H9 (cell line): ENCODE data around the gene PARM1. TPM values are rescaled to one million over a fixed set of nuclear protein-coding genes. Genes with fewer than 3 reads are reported as not detected.

Experiments used
- DNase-seq: peaks from one replicate; pipeline ENCODE4 v3.0.0-alpha.2; 2017
- H2AFZ ChIP-seq: one replicate; pipeline ENCODE4 v1.6.1; 2013; ENCODE audit warnings: mild to moderate bottlenecking, low read length, control low read depth, moderate library complexity
- H2AK5ac ChIP-seq: 2 replicates; pipeline ENCODE4 v1.6.1; 2013; ENCODE audit warnings: low read length, control low read depth, mixed read lengths; ENCODE audit not compliant: insufficient read length
- H2BK120ac ChIP-seq: one replicate; pipeline ENCODE4 v1.6.1; 2013; ENCODE audit warnings: low read depth, mild to moderate bottlenecking, low read length, control low read depth, inconsistent platforms; ENCODE audit not compliant: poor library complexity, severe bottlenecking
- H2BK12ac ChIP-seq: 2 replicates; pipeline ENCODE4 v1.6.1; 2013; ENCODE audit warnings: low read length, control low read depth, mixed read lengths, low read depth; ENCODE audit not compliant: insufficient read length
- H2BK15ac ChIP-seq: 2 replicates; pipeline ENCODE4 v1.6.1; 2013; ENCODE audit warnings: low read depth, low read length, control low read depth
- H2BK20ac ChIP-seq: one replicate; pipeline ENCODE4 v1.6.1; 2013; ENCODE audit warnings: low read depth, mild to moderate bottlenecking, low read length, control low read depth, inconsistent platforms; ENCODE audit not compliant: poor library complexity, severe bottlenecking
- H2BK5ac ChIP-seq: 2 replicates; pipeline ENCODE4 v1.6.1; 2013; ENCODE audit warnings: low read length, control low read depth, mixed read lengths; ENCODE audit not compliant: insufficient read length
- H3K14ac ChIP-seq: 2 replicates; pipeline ENCODE4 v1.6.1; 2013; ENCODE audit warnings: low read length, control low read depth; ENCODE audit not compliant: insufficient read depth
- H3K18ac ChIP-seq: 2 replicates; pipeline ENCODE4 v1.6.1; 2013; ENCODE audit warnings: low read depth, mild to moderate bottlenecking, mixed read lengths, low read length, control low read depth; ENCODE audit not compliant: insufficient read length
- H3K23ac ChIP-seq: 2 replicates; pipeline ENCODE4 v1.6.1; 2013; ENCODE audit warnings: low read length, control low read depth, mixed read lengths, low read depth; ENCODE audit not compliant: insufficient read length
- H3K23me2 ChIP-seq: 2 replicates; pipeline ENCODE4 v1.6.1; 2013; ENCODE audit warnings: low read depth, mild to moderate bottlenecking, mixed read lengths, low read length, control low read depth; ENCODE audit not compliant: insufficient read length, poor library complexity, severe bottlenecking
- H3K27ac ChIP-seq: 2 replicates; pipeline ENCODE4 v1.5.1; 2013; ENCODE audit warnings: low read length, control low read depth, mixed read lengths, low read depth; ENCODE audit not compliant: insufficient read length
- H3K27me3 ChIP-seq: 2 replicates; pipeline ENCODE4 v1.6.1; 2013; ENCODE audit warnings: low read length, control low read depth, inconsistent platforms; ENCODE audit not compliant: insufficient read depth
- H3K4ac ChIP-seq: 2 replicates; pipeline ENCODE4 v1.6.1; 2013; ENCODE audit warnings: low read depth, mild to moderate bottlenecking, control low read depth, inconsistent platforms, low read length, moderate library complexity
- H3K4me1 ChIP-seq: 2 replicates; pipeline ENCODE4 v1.6.1; 2013; ENCODE audit warnings: low read length, control low read depth, inconsistent platforms; ENCODE audit not compliant: insufficient read depth
- H3K4me2 ChIP-seq: 2 replicates; pipeline ENCODE4 v1.6.1; 2013; ENCODE audit warnings: low read length, control low read depth, mixed read lengths; ENCODE audit not compliant: insufficient read length, insufficient read depth
- H3K56ac ChIP-seq: 2 replicates; pipeline ENCODE4 v1.6.1; 2013; ENCODE audit warnings: low read depth, mild to moderate bottlenecking, mixed read lengths, low read length, control low read depth; ENCODE audit not compliant: insufficient read length
- H3K79me1 ChIP-seq: 2 replicates; pipeline ENCODE4 v1.6.1; 2013; ENCODE audit warnings: low read depth, mild to moderate bottlenecking, moderate library complexity, low read length, control low read depth, inconsistent platforms; ENCODE audit not compliant: insufficient read depth, poor library complexity, severe bottlenecking
- H3K79me2 ChIP-seq: 2 replicates; pipeline ENCODE4 v1.6.1; 2013; ENCODE audit warnings: low read length, control low read depth, inconsistent platforms; ENCODE audit not compliant: insufficient read depth
- H3K9ac ChIP-seq: 2 replicates; pipeline ENCODE4 v1.6.1; 2013; ENCODE audit warnings: low read length, control low read depth, mixed read lengths; ENCODE audit not compliant: insufficient read length; ENCODE audit errors: extremely low read depth
- H3K9me3 ChIP-seq: one replicate; pipeline ENCODE4 v1.6.1; 2013; ENCODE audit warnings: low read depth, low read length, inconsistent platforms; ENCODE audit not compliant: control insufficient read depth
- H3T11ph ChIP-seq: one replicate; pipeline ENCODE4 v1.6.1; 2013; ENCODE audit warnings: mild to moderate bottlenecking, low read length, control low read depth, inconsistent platforms
- H4K20me1 ChIP-seq: one replicate; pipeline ENCODE4 v1.6.1; 2013; ENCODE audit not compliant: control insufficient read depth, insufficient read length, insufficient read depth
- H4K5ac ChIP-seq: 2 replicates; pipeline ENCODE4 v1.6.1; 2013; ENCODE audit warnings: low read depth, mild to moderate bottlenecking, mixed read lengths, low read length, control low read depth; ENCODE audit not compliant: insufficient read length
- H4K8ac ChIP-seq: replicated peaks from 2 replicates; pipeline ENCODE4 v1.6.1; 2013; ENCODE audit warnings: low read length, control low read depth, mixed read lengths, low read depth; ENCODE audit not compliant: insufficient read length
- H4K91ac ChIP-seq: 2 replicates; pipeline ENCODE4 v1.6.1; 2013; ENCODE audit warnings: low read depth, mild to moderate bottlenecking, moderate library complexity, mixed read lengths, low read length, control low read depth; ENCODE audit not compliant: insufficient read length
- H3K27ac Mint-ChIP-seq, 3 experiments: 2 replicates in 2 of 3; 3 replicates in 1 of 3; pipeline ENCODE4 v1.8.0; 2020 to 2021; ENCODE audit warnings: mixed read lengths in 3 of 3, mild to moderate bottlenecking in 1 of 3, moderate library complexity in 1 of 3
- H3K27me3 Mint-ChIP-seq: 2 replicates; pipeline ENCODE4 v1.8.0; 2021; ENCODE audit warnings: low read depth, mild to moderate bottlenecking, moderate library complexity, mixed read lengths
- H3K36me3 Mint-ChIP-seq, 3 experiments: 2 replicates in 2 of 3; 3 replicates in 1 of 3; pipeline ENCODE4 v1.8.0; 2020 to 2021; ENCODE audit warnings: low read depth in 3 of 3, mixed read lengths in 3 of 3; ENCODE audit not compliant: insufficient read depth in 1 of 3
- H3K4me1 Mint-ChIP-seq, 2 experiments: 2 replicates each; pipeline ENCODE4 v1.8.0; 2020; ENCODE audit warnings: mixed read lengths in 2 of 2
- H3K4me3 Mint-ChIP-seq, 2 experiments: 2 replicates in 1 of 2; 3 replicates in 1 of 2; pipeline ENCODE4 v1.8.0; 2020 to 2021; ENCODE audit warnings: mild to moderate bottlenecking in 2 of 2, mixed read lengths in 2 of 2, moderate library complexity in 1 of 2
- H3K9me3 Mint-ChIP-seq, 2 experiments: 2 replicates in 1 of 2; 3 replicates in 1 of 2; pipeline ENCODE4 v1.8.0; 2020; ENCODE audit warnings: mild to moderate bottlenecking in 2 of 2, mixed read lengths in 2 of 2, moderate library complexity in 1 of 2
- CTCF ChIP-seq: fragments of 200-600 bp; sonication (generic); conservative IDR thresholded peaks from 3 replicates; pipeline ENCODE4 v1.8.0; 2021; ENCODE audit warnings: antibody characterized with exemption, mild to moderate bottlenecking
- WGBS: extraction: QIAGEN DNeasy Blood & Tissue Kit; methylation state at CpG from one replicate; pipeline ENCODE4 v1.1.7; 2013; ENCODE audit warnings: missing lambda C conversion rate, low lambda C conversion rate, mixed read lengths; ENCODE audit not compliant: insufficient read length; ENCODE audit errors: extremely low coverage; 5-methylcytosine and 5-hydroxymethylcytosine counted together
- total RNA-seq: library from RNA; stranded (reverse); gene quantifications from 2 replicates; pipeline ENCODE4 v1.2.1, GENCODE V29; 2021

Gene PARM1
- total RNA-seq, 1 experiment from 2014 or later = 2.0 TPM

DNA sequence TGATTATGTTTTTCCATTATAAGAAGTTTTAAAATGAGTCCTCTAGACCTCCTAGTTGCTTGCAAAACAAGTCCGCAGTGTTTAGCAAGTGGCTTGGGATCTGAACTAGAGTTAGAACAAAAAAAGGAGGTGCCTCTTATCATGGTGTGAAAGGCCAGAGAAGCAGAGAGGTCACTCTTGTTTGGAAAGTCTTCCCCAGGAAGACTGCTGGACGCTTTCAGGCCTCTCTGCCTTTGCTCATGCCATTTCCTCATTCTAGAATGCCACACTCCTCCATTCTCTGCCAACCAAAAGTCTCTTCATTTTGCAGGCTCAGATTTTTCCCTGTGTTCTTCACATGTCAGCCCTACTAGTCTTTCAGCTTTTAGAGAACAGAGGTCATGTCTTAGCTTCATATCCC lies 14.9 kb downstream of the PARM1 start:
- H3T11ph ChIP-seq = no peak overlapping the region
- H2AFZ ChIP-seq = no peak overlapping the region
- H2BK120ac ChIP-seq = no peak overlapping the region
- H3K14ac ChIP-seq = no peak overlapping the region
- DNase-seq = no peak
- no peak for TF ChIP-seq CTCF
- no peak overlapping the region for H2BK12ac ChIP-seq
- no peak overlapping the region for H2BK15ac ChIP-seq
- no peak overlapping the region for H3K56ac ChIP-seq
- no peak overlapping the region for H2BK20ac ChIP-seq
- no peaks in the 10 kb centered on the region for H3K9me3 ChIP-seq
- no peaks in the 10 kb centered on the region for H3K4me1 ChIP-seq
- H3K9ac ChIP-seq = no peak overlapping the region
- H3K27ac ChIP-seq = no peak overlapping the region
- no peak overlapping the region for H3K4me2 ChIP-seq
- H4K8ac ChIP-seq = no peak overlapping the region
- no peaks in the 10 kb centered on the region for H3K23me2 ChIP-seq
- H3K79me2 ChIP-seq = no peaks in the 10 kb centered on the region
- Mint-ChIP-seq H3K4me1 (peaks cover 3% of the 10 kb centered on the region in 2 experiments), H3K27me3 (no peaks in the 10 kb centered on the region), H3K36me3 (no peaks in the 10 kb centered on the region), H3K4me3 (no peak overlapping the region), H3K27ac (no peak overlapping the region), H3K9me3 (no peaks in the 10 kb centered on the region)
- H3K79me1 ChIP-seq = no peaks in the 10 kb centered on the region
- no peak overlapping the region for H4K91ac ChIP-seq
- no peak overlapping the region for H3K4ac ChIP-seq
- H3K27me3 ChIP-seq = no peaks in the 10 kb centered on the region
- no peaks in the 10 kb centered on the region for H4K20me1 ChIP-seq
- WGBS = no CpG with 5 or more reads among the region's 2 CpGs
- H4K5ac ChIP-seq = no peak overlapping the region
- H2BK5ac ChIP-seq = no peak overlapping the region
- H3K23ac ChIP-seq = no peak overlapping the region
- H3K18ac ChIP-seq = no peak overlapping the region
- H2AK5ac ChIP-seq = no peak overlapping the region
